ENCODE measurements around the gene CDNF.
A peak's percentile ranks its signal among the peaks of the same experiment; 100 is the strongest.

The CDNF gene

DNA sequence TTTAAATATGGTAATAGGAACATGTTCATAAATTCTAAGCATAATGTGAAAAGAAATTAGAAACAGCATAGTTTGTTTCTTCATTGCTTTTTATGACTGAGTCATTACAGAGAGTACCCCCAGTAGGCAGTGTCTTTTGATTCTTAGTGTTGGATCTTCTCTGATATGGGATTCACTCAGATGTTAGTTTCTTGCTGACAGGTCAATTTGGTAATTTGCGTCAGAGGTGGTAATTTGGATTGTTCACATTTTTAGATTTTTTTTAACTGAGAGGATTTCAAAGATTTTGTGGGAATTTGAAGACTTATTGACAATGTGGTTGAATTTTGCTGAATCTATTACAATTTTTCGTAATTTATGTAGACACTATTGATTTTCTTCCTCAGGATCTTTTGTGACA lies 2.3 kb upstream of the CDNF start:
- Histone ChIP-seq H3K27ac (ENCODE audit: poor library complexity, severe bottlenecking) (no peak overlapping the region), H3K27me3 (ENCODE audit: insufficient read depth, poor library complexity, severe bottlenecking) (no peaks in the 10 kb centered on the region), H3K36me3 (ENCODE audit: low read depth) (peaks cover 53% of the 10 kb centered on the region), H3K4me3 (ENCODE audit: severe bottlenecking) (no peak overlapping the region), H3K9me3 (ENCODE audit: severe bottlenecking) (no peaks in the 10 kb centered on the region), H3K4me1 (ENCODE audit: insufficient read depth, poor library complexity, severe bottlenecking) (peaks cover 7% of the 10 kb centered on the region)
- no peak for DNase-seq (ENCODE audit: low spot score)
- TF ChIP-seq, protein P1, sequence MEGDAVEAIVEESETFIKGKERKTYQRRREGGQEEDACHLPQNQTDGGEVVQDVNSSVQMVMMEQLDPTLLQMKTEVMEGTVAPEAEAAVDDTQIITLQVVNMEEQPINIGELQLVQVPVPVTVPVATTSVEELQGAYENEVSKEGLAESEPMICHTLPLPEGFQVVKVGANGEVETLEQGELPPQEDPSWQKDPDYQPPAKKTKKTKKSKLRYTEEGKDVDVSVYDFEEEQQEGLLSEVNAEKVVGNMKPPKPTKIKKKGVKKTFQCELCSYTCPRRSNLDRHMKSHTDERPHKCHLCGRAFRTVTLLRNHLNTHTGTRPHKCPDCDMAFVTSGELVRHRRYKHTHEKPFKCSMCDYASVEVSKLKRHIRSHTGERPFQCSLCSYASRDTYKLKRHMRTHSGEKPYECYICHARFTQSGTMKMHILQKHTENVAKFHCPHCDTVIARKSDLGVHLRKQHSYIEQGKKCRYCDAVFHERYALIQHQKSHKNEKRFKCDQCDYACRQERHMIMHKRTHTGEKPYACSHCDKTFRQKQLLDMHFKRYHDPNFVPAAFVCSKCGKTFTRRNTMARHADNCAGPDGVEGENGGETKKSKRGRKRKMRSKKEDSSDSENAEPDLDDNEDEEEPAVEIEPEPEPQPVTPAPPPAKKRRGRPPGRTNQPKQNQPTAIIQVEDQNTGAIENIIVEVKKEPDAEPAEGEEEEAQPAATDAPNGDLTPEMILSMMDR (IDR thresholded peaks at IDR 0.05; ENCODE audit: poor library complexity, severe bottlenecking): no peak
- ATAC-seq (ENCODE audit: low read depth): no peak

DNA sequence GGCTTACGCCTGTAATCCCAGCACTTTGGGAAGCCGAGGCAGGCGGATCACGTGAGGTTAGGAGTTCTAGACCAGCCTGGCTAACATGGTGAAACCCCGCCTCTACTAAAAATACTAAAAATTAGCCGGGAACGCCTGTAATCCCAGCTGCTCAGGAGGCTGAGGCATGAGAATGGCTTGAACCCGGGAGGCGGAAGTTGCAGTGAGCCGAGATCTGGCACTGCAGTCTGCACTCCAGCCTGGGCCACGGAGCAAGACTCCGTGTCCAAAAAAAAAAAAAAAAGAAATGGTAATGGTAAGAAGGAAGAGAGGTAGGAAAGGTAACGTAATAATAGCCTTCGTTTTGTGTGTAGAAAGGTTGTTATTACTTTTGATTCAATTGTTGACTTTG lies 1.5 kb upstream of the CDNF start:
- ATAC-seq (ENCODE audit: low read depth): no peak
- TF ChIP-seq, protein P1 (IDR thresholded peaks at IDR 0.05; ENCODE audit: poor library complexity, severe bottlenecking): no peak
- peaks cover 7% of the 10 kb centered on the region for H3K4me1 ChIP-seq (ENCODE audit: insufficient read depth, poor library complexity, severe bottlenecking)
- H3K9me3 ChIP-seq (ENCODE audit: severe bottlenecking): no peaks in the 10 kb centered on the region
- no peaks in the 10 kb centered on the region for H3K27me3 ChIP-seq (ENCODE audit: insufficient read depth, poor library complexity, severe bottlenecking)
- no peak for DNase-seq (ENCODE audit: low spot score)
- H3K4me3 ChIP-seq (ENCODE audit: severe bottlenecking): peak overlapping the region; percentile 85
- peak overlapping the region; percentile 62 for H3K27ac ChIP-seq (ENCODE audit: poor library complexity, severe bottlenecking)
- H3K36me3 ChIP-seq (ENCODE audit: low read depth): peaks cover 44% of the 10 kb centered on the region

DNA sequence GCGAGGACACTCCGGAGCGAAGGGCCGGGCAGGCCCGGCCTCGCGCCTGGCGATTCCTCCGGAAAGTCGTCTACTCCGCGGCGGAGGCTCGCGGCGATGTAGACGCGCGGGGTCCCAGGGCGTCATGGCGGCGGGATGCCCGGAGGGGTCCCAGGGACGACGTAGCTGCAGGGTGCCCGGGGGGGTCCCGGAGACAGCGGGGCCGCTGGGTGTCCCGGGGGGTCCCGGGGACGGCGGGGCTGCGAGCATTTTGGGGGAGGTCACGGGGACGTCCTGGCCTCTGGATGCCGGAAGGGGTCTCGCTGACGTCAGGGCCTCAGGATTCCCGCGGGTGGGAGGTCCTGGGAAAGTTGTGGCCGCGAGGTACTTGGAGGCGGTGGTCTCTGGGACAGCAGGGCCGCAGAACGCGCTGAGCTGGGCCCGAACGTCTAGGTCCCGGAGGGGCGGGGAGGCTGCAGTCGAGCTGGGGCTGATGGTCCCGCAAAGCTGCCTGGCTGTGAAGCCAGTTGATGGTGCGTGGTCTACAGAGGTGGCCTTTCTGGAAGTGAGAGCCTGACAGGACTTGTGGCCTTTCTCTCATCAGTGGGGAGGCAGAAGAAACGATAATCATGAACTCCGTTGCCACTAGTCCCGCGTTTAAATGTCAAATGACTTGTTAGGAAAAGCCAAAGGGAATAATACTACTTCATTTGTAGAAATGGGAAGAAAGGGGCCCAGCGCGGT lies 906 bp upstream of the CDNF start:
- peaks cover 7% of the 10 kb centered on the region for H3K4me1 ChIP-seq (ENCODE audit: insufficient read depth, poor library complexity, severe bottlenecking)
- H3K9me3 ChIP-seq (ENCODE audit: severe bottlenecking): no peaks in the 10 kb centered on the region
- H3K36me3 ChIP-seq (ENCODE audit: low read depth): peaks cover 38% of the 10 kb centered on the region
- peak overlapping the region; percentile 85 for H3K4me3 ChIP-seq (ENCODE audit: severe bottlenecking)
- no peak for DNase-seq (ENCODE audit: low spot score)
- TF ChIP-seq, protein P1 (IDR thresholded peaks at IDR 0.05; ENCODE audit: poor library complexity, severe bottlenecking): no peak
- no peaks in the 10 kb centered on the region for H3K27me3 ChIP-seq (ENCODE audit: insufficient read depth, poor library complexity, severe bottlenecking)
- H3K27ac ChIP-seq (ENCODE audit: poor library complexity, severe bottlenecking): peak overlapping the region; percentile 62
- no peak; the same call in 2 of the 3 replicates for ATAC-seq (ENCODE audit: low read depth)

DNA sequence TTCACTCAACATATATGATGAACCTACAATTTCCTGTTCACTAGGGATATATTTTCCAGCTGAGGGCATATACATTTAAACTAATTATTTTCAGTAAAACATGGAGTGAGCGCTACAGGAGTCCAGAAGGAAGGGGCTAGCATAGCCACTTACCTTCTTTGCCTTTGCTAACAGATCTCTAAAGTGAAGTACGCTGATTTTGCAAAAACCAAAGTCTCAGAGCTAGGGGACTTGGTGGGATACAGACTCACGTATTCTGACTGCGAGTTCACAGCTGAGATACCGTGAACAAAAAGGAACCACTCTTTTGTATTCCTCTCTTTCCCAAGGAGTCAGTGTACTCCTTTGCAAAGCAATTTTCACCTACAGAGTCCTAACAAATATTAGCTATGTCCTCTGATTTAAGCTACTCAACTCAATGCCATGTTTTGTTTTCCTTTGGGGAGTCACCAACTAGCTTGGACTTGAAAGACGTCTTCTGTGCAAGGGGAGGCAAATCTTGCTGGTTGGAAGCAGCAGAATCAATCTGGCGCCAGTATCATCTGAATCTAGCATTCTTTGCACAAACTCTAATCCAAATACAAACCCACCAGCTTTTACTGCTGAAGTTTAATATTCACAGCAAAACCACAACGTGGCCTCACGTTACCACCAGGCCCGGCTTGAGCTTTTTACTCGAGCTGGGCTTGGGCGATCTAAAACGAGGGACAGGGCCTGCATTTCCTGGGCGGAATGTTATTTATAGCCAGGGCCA lies 657 bp downstream of the CDNF start:
- DNase-seq (ENCODE audit: low spot score) (no peak), ATAC-seq (ENCODE audit: low read depth) (no peak)
- Histone ChIP-seq H3K9me3 (ENCODE audit: severe bottlenecking) (no peaks in the 10 kb centered on the region), H3K4me1 (ENCODE audit: insufficient read depth, poor library complexity, severe bottlenecking) (peaks cover 7% of the 10 kb centered on the region), H3K27ac (ENCODE audit: poor library complexity, severe bottlenecking) (peak overlapping the region; percentile 62), H3K36me3 (ENCODE audit: low read depth) (peaks cover 23% of the 10 kb centered on the region), H3K27me3 (ENCODE audit: insufficient read depth, poor library complexity, severe bottlenecking) (no peaks in the 10 kb centered on the region), H3K4me3 (ENCODE audit: severe bottlenecking) (peak overlapping the region; percentile 85)
- TF ChIP-seq, protein P1 (IDR thresholded peaks at IDR 0.05; ENCODE audit: poor library complexity, severe bottlenecking): no peak
